ENCODE measurements around the gene MED25. TPM values are rescaled to one million over a fixed set of nuclear protein-coding genes. Genes with fewer than 3 reads are reported as not detected.

MED25 gene
- polyA plus RNA-seq, 1 donor from 2014 or later = 18.9 TPM

- H3K4me2 ChIP-seq (ENCODE audit: low read length) = no peak overlapping the region
- H3K9me3 ChIP-seq (ENCODE audit: low read length) = no peaks in the 10 kb centered on the region
- H3F3A ChIP-seq (ENCODE audit: insufficient read depth, low read length, poor library complexity, severe bottlenecking) = no peaks in the 10 kb centered on the region
- no peaks in the 10 kb centered on the region for H4K20me1 ChIP-seq (ENCODE audit: insufficient read depth)
- H3K27me3 ChIP-seq (ENCODE audit: insufficient read depth, low read depth, low read length) = no peaks in the 10 kb centered on the region
- H3K27ac ChIP-seq (ENCODE audit: low read length) = no peak overlapping the region
- no peaks in the 10 kb centered on the region for H3K9me2 ChIP-seq (ENCODE audit: insufficient read depth, low read length)
- no peak overlapping the region for H2AFZ ChIP-seq (ENCODE audit: low read depth, low read length)
- TF ChIP-seq EZH2 (IDR thresholded peaks at IDR 0.05; ENCODE audit: borderline replicate concordance, insufficient read depth, low read length, poor library complexity, severe bottlenecking) = no peak
- no peak for TF ChIP-seq RAD21 (conservative IDR thresholded peaks at IDR 0.05)
- no peak for TF ChIP-seq POLR2AphosphoS5 (IDR thresholded peaks at IDR 0.05)
- no peaks in the 10 kb centered on the region for H3K79me2 ChIP-seq (replicated peaks; ENCODE audit: insufficient read depth, low read length)
- no peaks in the 10 kb centered on the region for H3K36me3 ChIP-seq (ENCODE audit: insufficient read depth, low read length)
- H3K9ac ChIP-seq (ENCODE audit: low read length) = no peak overlapping the region
- no peak overlapping the region for H3K4me3 ChIP-seq (ENCODE audit: low read length)
These were observed 25.1 kb upstream of the MED25 start for GRCh38 chr19:49792829-49793560.

GRCh38 chr19:49793561-49793840, 24.6 kb upstream of the MED25 start:
- Histone ChIP-seq H3K4me2 (ENCODE audit: low read length) (no peak overlapping the region), H3K27ac (ENCODE audit: low read length) (no peak overlapping the region), H4K20me1 (ENCODE audit: insufficient read depth) (no peaks in the 10 kb centered on the region), H3K27me3 (ENCODE audit: insufficient read depth, low read depth, low read length) (no peaks in the 10 kb centered on the region), H3K9me2 (ENCODE audit: insufficient read depth, low read length) (no peaks in the 10 kb centered on the region), H3F3A (ENCODE audit: insufficient read depth, low read length, poor library complexity, severe bottlenecking) (no peaks in the 10 kb centered on the region), H3K9me3 (ENCODE audit: low read length) (no peaks in the 10 kb centered on the region), H2AFZ (ENCODE audit: low read depth, low read length) (no peak overlapping the region), H3K4me3 (ENCODE audit: low read length) (no peak overlapping the region), H3K36me3 (ENCODE audit: insufficient read depth, low read length) (no peaks in the 10 kb centered on the region), H3K79me2 (replicated peaks; ENCODE audit: insufficient read depth, low read length) (no peaks in the 10 kb centered on the region), H3K9ac (ENCODE audit: low read length) (no peak overlapping the region)
- no peak for TF ChIP-seq SMC3 (conservative IDR thresholded peaks at IDR 0.05; ENCODE audit: poor library complexity)
- no peak for TF ChIP-seq REST (IDR thresholded peaks at IDR 0.05; ENCODE audit: borderline replicate concordance)
- TF ChIP-seq EZH2 (IDR thresholded peaks at IDR 0.05; ENCODE audit: borderline replicate concordance, insufficient read depth, low read length, poor library complexity, severe bottlenecking) = no peak
- no peak for TF ChIP-seq POLR2AphosphoS5 (IDR thresholded peaks at IDR 0.05)

- Histone ChIP-seq H3K27ac (ENCODE audit: low read length) (no peak overlapping the region), H2AFZ (ENCODE audit: low read depth, low read length) (no peak overlapping the region), H3K79me2 (replicated peaks; ENCODE audit: insufficient read depth, low read length) (no peaks in the 10 kb centered on the region), H3K9ac (ENCODE audit: low read length) (no peak overlapping the region), H3K4me3 (ENCODE audit: low read length) (no peak overlapping the region), H3K27me3 (ENCODE audit: insufficient read depth, low read depth, low read length) (no peaks in the 10 kb centered on the region), H4K20me1 (ENCODE audit: insufficient read depth) (no peaks in the 10 kb centered on the region), H3K9me2 (ENCODE audit: insufficient read depth, low read length) (no peaks in the 10 kb centered on the region), H3K4me2 (ENCODE audit: low read length) (no peak overlapping the region), H3K9me3 (ENCODE audit: low read length) (no peaks in the 10 kb centered on the region), H3F3A (ENCODE audit: insufficient read depth, low read length, poor library complexity, severe bottlenecking) (no peaks in the 10 kb centered on the region), H3K36me3 (ENCODE audit: insufficient read depth, low read length) (no peaks in the 10 kb centered on the region)
- no peak for TF ChIP-seq RAD21 (conservative IDR thresholded peaks at IDR 0.05)
- TF ChIP-seq REST (IDR thresholded peaks at IDR 0.05; ENCODE audit: borderline replicate concordance) = no peak
- TF ChIP-seq TAF1 (IDR thresholded peaks at IDR 0.05; ENCODE audit: low read depth) = no peak
- no peak for TF ChIP-seq EP300 (conservative IDR thresholded peaks at IDR 0.05; ENCODE audit: poor library complexity, severe bottlenecking)
- no peak for TF ChIP-seq MXI1 (conservative IDR thresholded peaks at IDR 0.05; ENCODE audit: poor library complexity, severe bottlenecking)
- TF ChIP-seq POLR2AphosphoS5 (IDR thresholded peaks at IDR 0.05) = no peak
- TF ChIP-seq CTCF (IDR thresholded peaks at IDR 0.05; ENCODE audit: poor library complexity, severe bottlenecking) = no peak
- no peak for TF ChIP-seq SMC3 (conservative IDR thresholded peaks at IDR 0.05; ENCODE audit: poor library complexity)
- no peak for TF ChIP-seq EZH2 (IDR thresholded peaks at IDR 0.05; ENCODE audit: borderline replicate concordance, insufficient read depth, low read length, poor library complexity, severe bottlenecking)
These were observed 22.5 kb upstream of the MED25 start for GRCh38 chr19:49795615-49796014.
